ENCODE results near the gene PIK3R5.

PIK3R5 gene

GRCh38 chr17:8879410-8879809 lies 86.1 kb downstream of the PIK3R5 start:
- no peak for DNase-seq (ENCODE audit: low read depth in 3 of 3)

GRCh38 chr17:8877984-8878383 lies 87.5 kb downstream of the PIK3R5 start:
- DNase-seq (ENCODE audit: low read depth in 3 of 3) = no peak

DNA sequence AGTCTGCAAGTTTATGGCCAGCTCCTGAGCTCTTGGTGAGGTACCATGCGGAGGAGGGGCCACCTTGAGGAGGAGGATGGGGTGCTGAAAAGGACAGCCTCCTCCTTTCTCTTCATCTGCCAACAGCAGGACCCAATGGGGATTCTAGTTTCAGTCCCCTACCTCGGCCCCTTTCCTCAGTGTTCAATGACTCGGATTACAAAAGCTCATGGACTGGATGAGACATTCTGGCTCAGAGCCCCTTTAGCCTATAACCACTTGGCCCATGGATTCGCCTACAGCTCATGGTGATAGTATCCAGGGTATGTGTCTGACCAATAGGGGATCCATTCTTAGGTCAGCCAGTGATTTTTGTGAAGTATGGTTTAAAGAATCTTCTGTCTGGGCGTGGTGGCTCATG lies 89.5 kb downstream of the PIK3R5 start:
- DNase-seq (ENCODE audit: low read depth in 3 of 3) = no peak

GRCh38 chr17:8875436-8875835 lies 90.1 kb downstream of the PIK3R5 start:
- no peak for DNase-seq (ENCODE audit: low read depth in 3 of 3)

DNA sequence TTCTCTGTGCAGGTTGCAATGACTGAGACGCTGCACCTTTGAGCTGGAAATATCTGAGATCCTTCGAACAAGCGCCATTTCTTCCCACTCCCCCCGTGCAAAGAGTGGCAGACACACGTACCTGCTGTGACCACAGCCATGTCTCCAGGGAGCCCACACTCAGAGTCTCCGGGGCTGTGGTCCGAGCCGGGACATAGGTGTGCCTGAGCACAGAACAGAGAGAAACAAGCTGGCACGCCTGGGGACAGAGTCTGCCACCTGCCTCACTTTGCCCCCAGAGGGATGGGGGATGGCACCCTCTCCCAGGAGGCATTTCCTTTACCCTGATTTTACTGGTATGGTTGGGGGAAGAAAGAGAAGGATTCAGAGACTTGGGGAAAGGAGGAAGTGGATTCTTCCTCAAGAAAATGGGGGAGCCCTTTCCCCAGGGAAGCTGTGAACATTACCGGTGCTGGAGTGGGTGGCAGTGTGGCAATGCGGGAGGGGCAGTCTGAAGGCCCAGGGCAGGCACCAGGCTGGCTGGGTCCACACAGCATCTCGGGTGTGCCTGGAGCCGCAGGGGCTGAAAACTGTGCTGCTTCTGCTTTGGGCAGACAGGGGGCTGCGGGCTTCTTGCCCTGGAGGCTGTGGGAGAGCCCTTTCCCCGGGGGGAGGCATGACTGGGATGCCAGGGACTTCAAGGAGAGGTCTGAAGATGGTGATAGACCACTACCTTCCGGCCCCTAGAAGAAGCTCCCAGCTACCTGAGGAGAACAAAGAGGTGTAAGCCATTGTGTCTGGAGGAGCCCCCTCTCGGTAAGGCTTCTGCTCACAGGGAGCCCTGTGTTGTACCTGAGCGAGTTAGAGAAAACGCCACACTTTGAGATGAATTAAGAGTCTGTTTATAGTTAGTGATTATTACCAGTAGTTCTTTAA lies 91.4 kb downstream of the PIK3R5 start:
- no peak for DNase-seq (ENCODE audit: low read depth in 3 of 3)

DNA sequence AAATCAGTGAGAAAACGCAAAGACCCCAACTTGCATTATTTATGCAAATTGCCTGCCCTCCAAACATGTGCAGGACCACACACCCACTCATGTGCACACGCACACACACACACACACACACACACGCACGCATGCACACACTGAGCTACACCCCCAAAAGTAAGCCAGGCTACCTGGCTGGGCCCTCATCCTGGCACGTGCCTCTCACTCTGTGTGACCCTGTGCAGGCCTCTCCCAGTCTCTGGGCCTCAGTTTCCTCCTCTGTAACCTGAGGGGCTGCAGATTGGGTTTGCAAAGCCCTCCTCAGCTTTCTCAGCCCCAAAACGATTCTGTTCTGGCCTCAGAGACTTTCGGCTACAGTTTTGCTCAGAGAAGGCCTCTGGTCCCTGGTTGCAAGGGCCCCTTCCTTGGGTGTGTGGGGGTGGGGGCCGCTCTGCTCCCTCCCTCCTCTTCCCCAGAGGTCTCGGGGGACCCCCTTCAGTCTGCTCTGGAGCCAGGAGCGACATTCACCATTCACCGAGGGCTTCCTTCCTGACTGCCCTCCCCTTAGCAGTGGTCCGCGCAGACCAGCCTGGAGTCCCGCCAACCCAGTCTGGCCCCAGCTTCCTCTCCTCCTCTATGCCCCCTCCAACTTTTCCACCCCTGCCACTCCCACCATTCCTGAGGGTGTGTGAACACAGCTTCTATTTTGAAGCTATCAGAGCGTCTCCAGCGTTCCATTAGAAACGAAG lies 92.6 kb downstream of the PIK3R5 start:
- DNase-seq (ENCODE audit: low read depth in 3 of 3) = no peak

DNA sequence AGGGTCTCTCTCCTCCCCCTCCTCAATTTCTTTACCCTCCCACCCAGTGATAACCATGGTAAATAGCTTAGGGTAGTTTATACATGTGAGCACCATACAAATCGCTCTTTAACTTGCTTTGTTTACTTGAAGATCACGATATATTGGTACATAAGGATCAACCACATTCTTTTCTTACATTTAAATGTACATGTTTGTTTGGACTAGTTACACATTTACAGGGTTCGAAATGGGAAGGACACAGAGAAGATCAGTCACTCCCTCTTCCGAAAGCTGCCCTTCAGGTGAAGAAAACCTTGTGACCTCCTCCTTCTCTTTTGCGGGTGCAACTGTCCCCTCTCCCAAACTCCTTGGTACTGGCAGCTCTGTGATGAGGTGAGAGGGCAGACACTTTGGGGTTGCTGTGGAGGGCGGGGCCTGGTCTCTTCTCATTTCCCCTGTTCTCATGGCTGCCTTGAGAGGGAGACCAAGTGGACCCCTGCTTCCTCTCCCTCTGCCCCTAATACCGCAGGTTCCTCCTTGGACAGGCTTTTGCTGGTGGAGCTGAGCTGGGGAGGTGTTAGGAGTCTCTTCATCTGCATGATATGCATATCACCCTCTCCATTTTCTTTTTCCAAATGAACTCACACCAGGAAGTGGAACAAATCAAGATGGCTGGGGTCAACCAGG lies 93.3 kb downstream of the PIK3R5 start:
- no peak for DNase-seq (ENCODE audit: low read depth in 3 of 3)

- no peak for DNase-seq (ENCODE audit: low read depth in 3 of 3)
These were observed 94.4 kb downstream of the PIK3R5 start for GRCh38 chr17:8871081-8871581.

GRCh38 chr17:8870406-8871040 lies 95.0 kb downstream of the PIK3R5 start:
- no peak for DNase-seq (ENCODE audit: low read depth in 3 of 3)

GRCh38 chr17:8869114-8869815 lies 96.2 kb downstream of the PIK3R5 start:
- DNase-seq (ENCODE audit: low read depth in 3 of 3) = no peak

DNA sequence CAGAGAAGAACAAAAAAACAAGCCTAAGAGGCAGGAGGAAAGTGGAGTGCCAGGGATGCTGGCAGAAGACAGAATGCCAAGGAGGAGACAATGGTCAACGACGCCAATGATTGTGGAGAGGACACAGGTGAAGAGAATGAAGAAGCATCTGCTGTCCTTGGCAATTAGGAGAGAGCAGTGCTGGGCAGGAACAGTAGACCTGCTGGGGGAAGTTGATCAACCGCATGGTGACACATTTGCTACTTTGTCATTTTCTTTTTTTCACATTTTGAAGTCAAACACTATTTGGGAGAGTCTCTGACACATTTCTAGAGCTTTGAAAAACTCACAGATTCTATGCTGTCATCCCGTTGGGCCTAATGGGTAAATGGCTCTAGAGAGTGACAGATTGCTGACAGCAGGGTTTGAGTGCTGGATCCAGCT lies 97.0 kb downstream of the PIK3R5 start:
- no peak for DNase-seq (ENCODE audit: low read depth in 3 of 3)

DNA sequence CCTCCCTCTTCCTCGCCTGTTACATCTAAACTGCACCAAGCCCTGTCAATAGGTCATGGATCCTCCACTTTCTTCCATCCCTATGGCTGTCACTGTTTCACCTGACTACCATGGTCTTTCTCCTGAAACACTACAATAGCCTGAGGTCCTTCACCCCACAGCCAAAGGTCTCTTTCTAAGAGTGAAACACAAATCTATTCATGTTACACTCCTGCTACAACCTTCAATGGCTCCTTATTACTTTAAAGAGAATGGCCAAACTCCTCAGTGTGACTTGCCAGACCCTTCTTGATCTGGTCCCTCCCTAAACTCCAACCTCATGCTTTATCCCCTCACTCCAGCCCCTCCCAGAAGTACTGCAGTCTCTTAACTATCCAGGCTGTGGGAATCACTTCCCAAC lies 97.4 kb downstream of the PIK3R5 start:
- no peak for DNase-seq (ENCODE audit: low read depth in 3 of 3)

DNA sequence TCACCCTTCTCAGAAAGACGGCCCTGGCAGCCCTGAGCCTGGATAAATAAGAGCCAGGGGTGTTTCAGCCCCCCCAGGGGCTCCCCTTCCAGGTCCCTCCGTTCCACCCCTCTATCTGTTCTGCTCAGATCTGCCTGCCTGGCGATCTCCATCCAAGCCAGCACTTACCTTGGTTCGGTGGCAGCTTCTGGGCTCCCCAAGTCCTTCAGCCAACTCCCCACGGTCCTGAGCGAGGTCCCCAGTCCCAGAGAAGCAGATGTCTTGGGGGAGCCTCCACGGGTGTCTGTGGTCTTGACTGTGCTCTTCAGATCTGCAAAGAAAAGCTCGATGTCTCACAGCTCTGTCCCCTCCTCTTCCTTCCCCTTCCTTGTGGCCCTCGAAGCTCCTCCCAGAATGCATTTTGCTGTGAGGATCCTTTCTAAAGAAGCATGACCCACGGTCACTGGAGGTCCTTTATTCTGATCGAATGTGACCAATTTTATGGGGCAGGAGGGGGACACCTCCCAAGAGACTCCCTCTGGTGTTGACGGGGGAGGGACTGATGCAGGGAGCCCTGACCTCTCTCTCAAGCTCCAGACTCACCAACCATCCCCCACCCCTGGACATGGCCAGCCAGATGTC lies 98.0 kb downstream of the PIK3R5 start, which contains the start of gene PIK3R6:
Gene PIK3R6 (minus strand): TSS at position 314 of the 621 bp plus-strand sequence. CDS start 17,880 bp downstream, outside the sequence.
- no peak for DNase-seq (ENCODE audit: low read depth in 3 of 3)

- DNase-seq (ENCODE audit: low read depth in 3 of 3) = no peak
These were observed 99.7 kb downstream of the PIK3R5 start for GRCh38 chr17:8865811-8866210.

DNA sequence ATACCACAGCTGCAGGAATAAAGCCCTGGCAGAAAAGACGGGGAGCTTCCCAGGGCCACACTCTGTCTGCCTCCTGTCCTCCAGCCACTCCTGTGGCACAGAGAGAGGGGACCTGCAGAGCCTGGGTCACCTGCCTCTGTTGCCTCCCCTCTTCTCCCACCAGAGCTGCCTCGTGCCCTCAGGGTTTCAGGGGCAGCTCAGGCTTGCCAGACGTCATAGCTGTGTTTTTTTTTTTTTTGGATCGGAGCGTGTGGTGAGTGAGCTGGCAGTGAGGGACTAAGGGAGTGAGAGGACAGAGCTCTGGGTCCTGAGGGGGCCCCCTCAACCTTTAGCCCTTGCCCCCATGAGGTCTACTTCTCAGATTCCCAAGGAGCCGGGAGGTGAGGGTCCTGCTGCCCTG lies 100.1 kb downstream of the PIK3R5 start:
- no peak for DNase-seq (ENCODE audit: low read depth in 3 of 3)

GRCh38 chr17:8862213-8863056 lies 103.1 kb downstream of the PIK3R5 start:
- DNase-seq (ENCODE audit: low read depth in 3 of 3) = no peak

GRCh38 chr17:8861495-8862181 lies 103.9 kb downstream of the PIK3R5 start:
- no peak for DNase-seq (ENCODE audit: low read depth in 3 of 3)

GRCh38 chr17:8859804-8860430 lies 105.6 kb downstream of the PIK3R5 start:
- no peak for DNase-seq (ENCODE audit: low read depth in 3 of 3)
